Renal cortex interstitium (tissue), 11 donors: ENCODE data around the gene AMN. TPM values are rescaled to one million over a fixed set of nuclear protein-coding genes. Genes with fewer than 3 reads are reported as not detected.

Experiments used
- DNase-seq, 11 donors: peaks; one replicate each; pipeline ENCODE4 v3.0.0-alpha.2; 2013; ENCODE audit warnings: low read depth in 9 of 11, low spot score in 4 of 11; ENCODE audit errors: extremely low read depth in 1 of 11
- polyA plus RNA-seq, 3 donors: library from polyadenylated mRNA; unstranded; fragments of 120-200 nt; gene quantifications; one replicate each; pipeline ENCODE4 v1.2.1, GENCODE V29; 2013; ENCODE audit not compliant: insufficient read length in 3 of 3

The AMN gene
- polyA plus RNA-seq, 3 donors: 19.9 to 52.1 (median 42.7) TPM

GRCh38 chr14:102951034-102951433 lies 28.6 kb downstream of the AMN start:
- no peak for DNase-seq

DNA sequence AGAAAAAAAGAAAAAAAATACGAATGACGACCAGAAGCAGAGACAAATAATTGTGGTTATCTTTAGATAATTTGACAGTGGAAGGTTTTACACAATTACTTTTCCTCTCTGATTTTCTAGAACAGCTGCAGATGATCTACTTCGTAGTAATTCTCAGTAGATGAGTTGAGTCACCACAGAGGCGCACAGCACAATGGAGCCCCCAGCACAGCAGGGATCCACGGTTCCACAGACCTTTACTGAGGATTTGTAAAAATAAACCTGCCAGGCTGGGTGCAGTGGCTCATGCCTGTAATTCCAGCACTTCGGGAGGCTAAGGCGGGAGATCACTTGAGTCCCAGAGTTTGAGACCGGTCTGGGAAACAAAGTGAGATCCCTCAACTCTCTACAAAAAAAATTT lies 29.3 kb downstream of the AMN start:
- DNase-seq: no peak

GRCh38 chr14:102952276-102952675 lies 29.8 kb downstream of the AMN start:
- no peak for DNase-seq

DNA sequence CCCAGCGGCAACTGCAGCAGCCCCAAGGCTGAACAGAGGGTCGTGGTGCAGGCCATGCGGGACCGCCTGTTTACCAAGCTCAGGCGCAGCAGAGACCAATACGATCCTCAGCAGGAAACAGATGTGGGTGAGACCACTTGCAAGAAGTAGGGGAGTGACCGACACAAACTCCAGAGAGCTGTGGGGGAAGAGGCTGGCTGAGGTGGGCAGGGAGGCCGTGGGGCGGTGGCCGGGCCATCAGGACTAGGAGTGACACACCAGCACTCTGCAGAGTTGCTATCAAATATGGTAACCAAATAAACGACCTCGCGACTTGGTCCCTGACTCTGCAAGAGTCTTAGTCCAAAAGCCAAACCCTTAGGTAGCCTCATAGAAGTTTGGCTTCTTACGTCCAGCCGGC lies 30.6 kb downstream of the AMN start:
- DNase-seq: no peak

DNA sequence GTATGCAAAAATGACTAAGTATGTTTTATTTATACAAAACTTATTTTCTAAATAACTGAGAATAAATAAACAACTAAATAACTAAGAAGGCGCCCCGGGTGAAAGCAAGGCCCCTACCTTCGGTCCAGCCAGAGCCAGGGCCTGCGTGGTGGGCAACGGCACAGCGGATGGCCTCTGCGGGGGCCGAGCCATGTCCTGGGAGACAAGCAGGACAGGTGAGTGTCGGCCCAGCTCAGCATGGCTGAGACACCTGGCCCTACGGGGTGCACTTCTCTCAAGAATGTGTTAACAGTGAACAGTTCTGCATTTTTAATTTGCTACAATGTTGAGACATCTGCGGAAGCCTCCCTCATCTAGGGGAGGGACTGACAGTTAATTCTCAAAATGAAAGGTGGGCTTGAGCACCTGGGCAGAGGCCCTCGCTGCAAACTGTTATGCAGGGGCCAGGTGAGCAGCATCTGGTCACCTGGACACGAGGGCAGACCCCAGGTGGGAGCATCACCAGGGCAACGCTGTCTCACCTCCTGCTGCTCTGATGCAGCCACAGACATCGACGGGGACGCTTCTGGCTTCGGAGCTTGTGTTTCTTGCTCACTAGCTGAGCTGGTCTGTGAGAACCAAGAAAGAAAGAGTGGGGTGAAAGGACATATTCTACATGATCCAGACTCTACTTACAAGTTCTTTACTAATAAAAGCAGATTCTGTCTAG lies 31.8 kb downstream of the AMN start:
- no peak for DNase-seq

DNA sequence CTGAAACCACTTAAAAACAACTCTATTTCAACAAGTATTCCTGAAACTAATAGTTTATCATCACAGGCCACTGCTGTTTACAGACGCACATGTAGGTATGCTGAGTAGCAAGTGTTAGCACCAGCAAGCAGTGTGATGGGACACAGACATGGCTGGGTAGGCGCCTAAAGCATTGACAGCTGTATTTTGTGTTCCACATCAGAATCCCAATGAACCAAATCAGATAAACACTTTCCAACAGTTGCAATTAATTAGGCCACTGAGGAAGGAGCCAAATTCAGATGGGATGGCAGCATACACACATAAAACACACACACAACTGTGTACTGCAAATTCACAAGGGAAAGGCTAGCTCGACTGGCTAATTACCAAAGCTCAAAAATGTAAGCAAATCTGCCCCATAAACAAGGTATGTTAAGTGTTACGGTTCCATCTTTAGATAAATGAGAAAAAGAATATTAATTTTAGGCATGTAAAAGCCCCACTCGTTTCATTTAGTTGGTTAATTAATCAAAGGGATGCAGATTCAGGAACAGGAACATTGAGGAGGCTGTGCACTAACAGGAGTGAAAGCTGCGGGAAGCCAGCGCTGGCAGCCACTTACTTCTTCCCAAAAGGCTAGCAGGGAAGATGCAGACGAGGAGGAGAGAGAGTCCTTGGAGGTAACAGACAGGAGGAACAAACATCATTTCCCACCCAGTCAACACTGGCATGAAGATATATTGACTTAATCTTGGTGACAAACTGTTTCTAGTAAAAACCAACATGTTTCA lies 33.4 kb downstream of the AMN start:
- no peak for DNase-seq

DNA sequence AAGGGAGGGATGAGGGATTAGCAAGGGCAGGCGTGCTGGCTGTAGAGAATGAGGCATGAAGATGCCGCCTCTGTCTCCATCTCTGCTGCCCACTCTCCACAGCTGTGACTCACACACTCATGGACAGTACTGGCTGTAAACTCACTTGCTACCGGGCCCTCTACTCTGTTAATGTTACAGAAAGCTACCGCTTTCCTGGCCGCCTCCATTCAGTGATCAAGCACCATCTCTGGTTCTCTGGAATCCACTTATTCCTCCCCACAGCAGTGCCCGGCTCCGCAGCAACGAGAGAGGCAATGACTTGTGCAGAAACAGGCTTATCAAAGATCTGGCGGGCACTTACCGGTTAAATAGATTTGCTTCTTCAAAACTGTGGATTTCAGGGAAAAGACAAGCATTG lies 34.8 kb downstream of the AMN start:
- DNase-seq: no peak

DNA sequence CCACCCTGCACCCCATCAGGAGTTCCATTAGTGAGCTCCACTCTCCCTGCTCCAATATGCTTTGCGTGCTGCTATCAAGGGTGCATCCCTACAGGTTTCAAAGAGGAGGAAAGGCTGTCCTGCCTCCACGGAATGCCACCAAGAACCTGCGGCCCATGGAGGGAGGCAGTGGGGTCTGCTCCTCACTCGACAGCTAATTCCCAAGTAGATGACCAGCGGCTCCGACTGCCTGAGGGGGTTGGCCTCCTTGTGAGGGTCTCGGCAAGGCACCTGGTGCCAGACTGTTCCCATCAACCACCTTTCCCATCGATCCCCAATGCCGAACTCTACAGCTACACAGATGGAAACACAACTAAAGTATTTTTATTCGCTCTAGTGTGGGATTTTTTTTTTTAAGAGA lies 36.0 kb downstream of the AMN start:
- DNase-seq: no peak

DNA sequence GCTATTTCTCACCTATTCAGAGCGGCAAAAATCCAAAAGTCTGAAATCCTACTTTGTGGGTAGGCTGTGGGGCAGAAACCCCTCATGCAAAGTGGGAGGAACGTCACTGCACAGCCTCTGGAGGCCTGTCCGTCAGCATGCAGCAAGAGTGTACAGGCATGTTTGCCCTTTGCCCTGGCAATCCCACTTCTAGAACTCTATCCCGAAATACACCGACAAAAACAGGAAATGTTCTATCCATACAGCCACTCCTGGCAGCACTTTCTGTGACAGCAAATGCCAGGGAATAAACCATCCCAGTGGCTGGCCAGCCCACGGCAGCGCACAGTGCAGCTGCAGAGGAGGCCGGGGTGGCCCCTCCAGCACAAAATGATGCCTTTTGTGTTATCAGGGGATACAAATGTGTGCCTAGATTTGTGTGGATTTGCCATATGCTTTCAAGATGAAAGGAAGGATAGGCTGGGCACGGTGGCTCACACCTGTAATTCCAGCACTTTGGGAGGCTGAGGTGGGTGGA lies 39.7 kb downstream of the AMN start:
- DNase-seq: no peak

DNA sequence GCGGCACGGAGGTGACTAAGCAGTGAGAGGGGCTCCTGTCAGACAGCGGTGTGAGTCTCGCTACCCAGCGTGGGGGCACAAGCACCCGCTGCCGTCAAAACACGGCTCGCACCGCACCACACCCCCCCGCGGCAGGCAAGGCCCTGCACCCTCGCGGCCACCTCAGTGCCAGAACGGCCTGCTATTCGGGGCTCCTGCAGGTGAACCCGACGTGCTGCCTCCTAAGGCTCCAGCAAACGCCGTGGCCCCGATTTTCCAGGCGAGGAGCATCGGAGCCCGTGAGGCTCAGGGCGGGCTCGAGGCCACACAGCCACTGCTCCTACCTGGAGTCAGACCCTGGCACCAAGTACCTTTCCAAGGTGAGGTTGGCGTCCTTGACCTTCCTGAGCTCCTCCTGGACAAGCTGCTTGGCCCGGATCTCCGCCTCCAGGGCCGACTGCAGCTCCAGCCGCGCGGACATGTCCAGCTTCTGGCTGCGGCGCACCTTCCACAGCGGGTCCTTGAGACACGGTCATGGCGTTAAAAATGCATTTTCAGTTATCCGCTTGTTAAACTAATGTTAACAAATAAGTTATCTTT lies 41.8 kb downstream of the AMN start:
- DNase-seq: no peak

- no peak for DNase-seq
These were observed 42.8 kb downstream of the AMN start for GRCh38 chr14:102965282-102965681.

DNA sequence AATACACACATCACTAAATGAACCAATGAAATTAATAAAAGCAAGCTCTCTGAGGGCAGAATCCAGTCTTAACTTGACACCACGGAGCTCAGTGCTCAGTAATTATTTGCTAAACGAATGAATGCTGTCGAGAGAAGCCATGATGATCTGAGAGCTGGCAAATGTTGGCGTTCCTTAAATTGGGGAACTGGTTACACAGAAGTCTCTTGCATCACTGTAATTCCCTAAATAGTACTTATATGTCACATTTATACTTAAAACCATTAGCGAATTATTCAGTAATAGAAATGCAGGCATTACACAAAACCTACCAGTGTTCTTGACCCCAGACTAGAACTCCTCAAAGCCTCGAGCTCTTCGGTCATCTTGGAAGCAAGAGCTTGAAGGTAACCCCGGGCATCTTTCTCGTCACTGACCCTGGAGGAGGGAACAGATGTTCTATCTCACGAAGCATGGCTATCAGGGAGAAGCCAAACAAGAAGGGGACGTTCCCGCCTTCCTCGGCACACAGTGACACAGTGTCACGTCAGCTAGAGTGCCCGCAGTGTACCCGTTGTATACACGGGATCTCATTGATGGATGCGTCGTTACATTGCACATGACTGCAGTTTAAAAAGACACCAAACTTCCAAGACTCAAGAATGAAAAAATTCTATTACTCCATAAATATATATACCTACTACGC lies 43.6 kb downstream of the AMN start:
- no peak for DNase-seq

DNA sequence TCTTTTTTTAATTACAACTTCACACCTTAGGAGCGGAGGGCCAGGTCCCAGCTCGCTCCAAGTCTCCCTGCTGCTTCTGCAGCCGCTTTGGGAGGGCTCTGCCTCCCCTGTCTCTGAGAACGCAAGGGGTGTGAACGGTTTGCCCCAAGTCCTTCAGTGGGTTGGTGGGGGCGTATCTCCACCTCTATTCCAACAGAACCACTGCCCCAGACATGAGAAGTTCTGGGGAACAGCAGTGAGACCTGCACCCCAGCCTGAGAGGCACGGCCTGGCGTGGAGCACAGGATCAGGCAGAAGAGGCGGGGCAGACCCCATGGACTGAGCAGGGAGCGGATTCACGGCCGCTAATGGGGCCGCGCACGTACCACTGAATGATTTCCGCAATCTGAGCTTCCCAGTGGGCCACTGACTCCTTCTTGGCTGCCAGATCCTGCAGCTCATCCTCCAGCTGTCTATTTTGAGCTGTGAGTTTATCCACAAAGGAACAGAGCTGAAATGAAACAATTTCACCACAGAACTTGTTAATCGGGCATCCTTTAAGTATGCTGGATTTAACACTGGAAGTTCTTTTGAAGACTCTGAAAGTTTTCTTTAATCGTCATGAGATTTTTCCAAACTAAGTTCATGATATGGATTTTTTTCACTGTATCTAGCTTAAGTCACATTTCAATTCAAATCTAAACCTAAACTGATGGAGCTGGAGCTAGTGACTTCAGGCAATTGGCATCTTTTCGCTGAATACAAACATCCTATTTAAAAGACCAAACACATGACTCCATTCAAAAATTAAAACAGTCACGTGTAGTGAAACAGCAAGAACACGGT lies 44.4 kb downstream of the AMN start:
- DNase-seq: no peak

DNA sequence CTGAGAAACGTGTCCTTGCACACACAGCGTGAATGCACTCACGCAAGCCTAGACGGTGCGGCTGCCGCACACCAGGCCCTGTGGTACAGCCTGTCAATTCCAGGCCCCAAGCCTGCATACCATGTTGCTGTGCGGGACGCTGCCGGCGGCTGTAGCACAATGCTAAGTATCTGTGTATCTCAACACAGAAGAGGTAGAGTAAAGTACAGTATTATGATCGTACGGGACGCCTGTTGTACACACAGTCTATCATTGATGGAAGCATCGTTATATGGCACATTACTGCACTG lies 45.0 kb downstream of the AMN start:
- no peak for DNase-seq

GRCh38 chr14:102968306-102968705 lies 45.8 kb downstream of the AMN start:
- no peak for DNase-seq

DNA sequence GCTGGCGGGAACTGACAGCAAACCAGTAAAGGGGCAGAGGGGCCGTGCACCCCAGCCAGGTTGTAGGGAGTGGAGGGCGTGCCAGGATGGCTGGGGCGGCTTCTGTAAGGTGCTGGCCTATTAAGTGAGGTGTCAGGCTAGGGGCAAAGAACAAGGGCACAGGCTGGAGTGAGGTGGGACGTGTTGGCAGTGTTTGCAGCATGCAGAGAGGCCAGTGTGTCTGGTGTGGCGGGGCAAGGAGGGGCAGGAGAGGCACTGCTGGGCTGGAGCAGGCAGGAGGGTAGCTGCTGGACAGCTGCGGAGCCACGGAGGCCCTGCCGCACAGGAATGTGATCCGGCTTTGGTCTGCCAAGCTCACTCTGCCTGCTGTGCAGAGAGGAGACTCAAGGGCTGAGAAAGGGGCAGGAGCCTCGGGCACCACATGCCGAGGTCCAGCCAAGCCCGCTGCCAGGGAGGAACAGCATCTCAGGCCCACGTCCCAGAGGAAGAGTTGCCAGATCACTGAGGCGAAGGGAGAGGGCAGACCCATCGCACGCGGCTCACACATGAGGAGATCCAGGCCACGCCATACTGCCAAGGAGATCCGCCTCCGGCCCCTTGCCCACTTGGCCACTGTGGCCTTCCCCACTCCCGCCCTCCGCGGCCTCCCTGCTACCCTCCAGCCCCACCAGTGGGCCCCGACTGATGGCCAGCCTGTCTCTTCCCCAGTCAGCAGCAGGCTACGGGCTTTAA lies 46.8 kb downstream of the AMN start:
- no peak for DNase-seq

DNA sequence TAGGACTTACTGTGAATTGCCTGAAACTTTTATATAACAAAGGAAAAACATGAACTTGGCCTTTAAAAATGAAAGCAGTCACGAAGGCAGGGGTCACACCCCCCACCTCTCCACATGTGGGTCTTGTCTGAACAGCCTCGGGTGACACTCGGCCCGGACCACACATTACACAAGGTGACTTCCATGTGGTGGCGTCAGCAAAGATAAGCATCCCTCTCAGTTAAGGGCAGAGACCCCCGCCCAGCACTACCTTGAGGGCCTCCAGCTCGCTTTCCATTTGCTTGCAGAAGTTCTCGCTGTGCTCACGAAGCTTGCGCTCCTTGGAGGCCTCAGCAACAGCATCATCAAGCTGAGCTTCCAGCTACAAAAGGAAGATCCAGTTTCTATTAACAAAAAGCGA lies 47.4 kb downstream of the AMN start:
- DNase-seq: no peak

GRCh38 chr14:102970496-102970895 lies 48.0 kb downstream of the AMN start:
- DNase-seq: no peak
